HEK293 (cell line): Measurements from ENCODE around the gene ITGB4.

ENCODE experiments used
- ATF2 ChIP-seq: fragments of 450-650 bp; formaldehyde crosslinking; IDR thresholded peaks from 2 replicates; pipeline ENCODE4 v1.5.1; 2016; ENCODE audit warnings: missing biosample characterization, missing genetic modification characterization, low read depth
- GLI2 ChIP-seq: fragments of 450-650 bp; formaldehyde crosslinking; IDR thresholded peaks from 2 replicates; pipeline ENCODE4; 2017; ENCODE audit warnings: missing biosample characterization, missing genetic modification characterization, low read depth, borderline replicate concordance
- HOXA7 ChIP-seq: sonication (generic); formaldehyde crosslinking; IDR thresholded peaks from 2 replicates; pipeline ENCODE4 v1.8.1; 2022; ENCODE audit warnings: missing genetic modification reagents, borderline replicate concordance
- IKZF3 ChIP-seq: fragments of 450-650 bp; IDR thresholded peaks from 2 replicates; pipeline ENCODE4 v1.5.0; 2018; ENCODE audit warnings: missing biosample characterization, mild to moderate bottlenecking, missing genetic modification characterization, moderate library complexity
- KLF1 ChIP-seq: fragments of 450-650 bp; formaldehyde crosslinking; IDR thresholded peaks from 2 replicates; pipeline ENCODE4 v1.5.1; 2016; ENCODE audit warnings: missing biosample characterization, missing genetic modification characterization
- MEIS1 ChIP-seq: sonication (generic); formaldehyde crosslinking; IDR thresholded peaks from 2 replicates; pipeline ENCODE4 v1.8.1; 2022; ENCODE audit warnings: missing genetic modification reagents, mild to moderate bottlenecking, borderline replicate concordance
- SALL2 ChIP-seq: fragments of 450-650 bp; formaldehyde crosslinking; IDR thresholded peaks from 2 replicates; pipeline ENCODE4 v1.5.0; 2017; ENCODE audit warnings: missing biosample characterization, mild to moderate bottlenecking, missing genetic modification characterization, borderline replicate concordance
- SCRT1 ChIP-seq: fragments of 450-650 bp; formaldehyde crosslinking; IDR thresholded peaks from 2 replicates; pipeline ENCODE4 v1.5.1; 2016; ENCODE audit warnings: missing biosample characterization, missing genetic modification characterization, borderline replicate concordance
- YY2 ChIP-seq: fragments of 450-650 bp; formaldehyde crosslinking; IDR thresholded peaks from 2 replicates; pipeline ENCODE4 v1.5.1; 2016; ENCODE audit warnings: missing biosample characterization, missing genetic modification characterization
- ZIC2 ChIP-seq: fragments of 450-650 bp; formaldehyde crosslinking; IDR thresholded peaks from 2 replicates; pipeline ENCODE4 v1.5.1; 2016; ENCODE audit warnings: missing biosample characterization, missing genetic modification characterization
- ZNF133 ChIP-seq: fragments of 450-650 bp; formaldehyde crosslinking; IDR thresholded peaks from 2 replicates; pipeline ENCODE4 v1.5.1; 2016; ENCODE audit warnings: missing biosample characterization, missing genetic modification characterization
- ZNF18 ChIP-seq: fragments of 450-650 bp; formaldehyde crosslinking; IDR thresholded peaks from 2 replicates; pipeline ENCODE4 v1.5.1; 2016; ENCODE audit warnings: missing biosample characterization, missing genetic modification characterization
- ZNF280C ChIP-seq: fragments of 450-650 bp; formaldehyde crosslinking; IDR thresholded peaks from 2 replicates; pipeline ENCODE4 v1.5.1; 2016; ENCODE audit warnings: missing biosample characterization, missing genetic modification characterization
- ZNF292 ChIP-seq: fragments of 450-650 bp; formaldehyde crosslinking; IDR thresholded peaks from 2 replicates; pipeline ENCODE4 v1.5.1; 2016; ENCODE audit warnings: low read depth, missing biosample characterization, missing genetic modification characterization, borderline replicate concordance
- ZNF354C ChIP-seq: fragments of 450-650 bp; formaldehyde crosslinking; IDR thresholded peaks from 2 replicates; pipeline ENCODE4 v1.5.1; 2016; ENCODE audit warnings: missing biosample characterization, missing genetic modification characterization, low read depth, borderline replicate concordance
- ZNF366 ChIP-seq: fragments of 450-650 bp; formaldehyde crosslinking; conservative IDR thresholded peaks from 2 replicates; pipeline ENCODE4 v1.5.1; 2016; ENCODE audit warnings: missing biosample characterization, missing genetic modification characterization
- ZNF426 ChIP-seq: fragments of 450-650 bp; formaldehyde crosslinking; IDR thresholded peaks from 2 replicates; pipeline ENCODE4 v1.5.1; 2017; ENCODE audit warnings: missing biosample characterization, missing genetic modification characterization, mild to moderate bottlenecking, inconsistent platforms, moderate library complexity
- ZNF501 ChIP-seq: fragments of 450-650 bp; formaldehyde crosslinking; IDR thresholded peaks from 2 replicates; pipeline ENCODE4 v1.5.1; 2016; ENCODE audit warnings: missing biosample characterization, missing genetic modification characterization
- ZNF514 ChIP-seq: fragments of 450-650 bp; formaldehyde crosslinking; IDR thresholded peaks from 2 replicates; pipeline ENCODE4 v1.5.1; 2016; ENCODE audit warnings: missing biosample characterization, missing genetic modification characterization
- ZNF530 ChIP-seq: fragments of 450-650 bp; formaldehyde crosslinking; IDR thresholded peaks from 2 replicates; pipeline ENCODE4 v1.5.1; 2016; ENCODE audit warnings: low read depth, missing biosample characterization, missing genetic modification characterization
- ZNF558 ChIP-seq: fragments of 450-650 bp; formaldehyde crosslinking; IDR thresholded peaks from 2 replicates; pipeline ENCODE4 v1.5.1; 2016; ENCODE audit warnings: missing biosample characterization, missing genetic modification characterization
- ZNF621 ChIP-seq: fragments of 450-650 bp; formaldehyde crosslinking; IDR thresholded peaks from 2 replicates; pipeline ENCODE4 v1.5.1; 2017; ENCODE audit warnings: missing biosample characterization, missing genetic modification characterization
- ZNF658 ChIP-seq: fragments of 450-650 bp; formaldehyde crosslinking; IDR thresholded peaks from 2 replicates; pipeline ENCODE4; 2016; ENCODE audit warnings: missing biosample characterization, missing genetic modification characterization
- ZNF707 ChIP-seq: fragments of 450-650 bp; formaldehyde crosslinking; IDR thresholded peaks from 2 replicates; pipeline ENCODE4 v1.5.1; 2016; ENCODE audit warnings: missing biosample characterization, missing genetic modification characterization
- ZSCAN23 ChIP-seq: fragments of 450-650 bp; formaldehyde crosslinking; IDR thresholded peaks from 2 replicates; pipeline ENCODE4 v1.5.1; 2016; ENCODE audit warnings: missing biosample characterization, missing genetic modification characterization
- TF ChIP-seq, protein P1 (sequence below): fragments of 450-650 bp; formaldehyde crosslinking; IDR thresholded peaks from 2 replicates; pipeline ENCODE4 v1.5.1; 2017; ENCODE audit warnings: missing biosample characterization, missing genetic modification characterization
- TF ChIP-seq, protein P2 (sequence below): fragments of 450-650 bp; formaldehyde crosslinking; IDR thresholded peaks from 2 replicates; pipeline ENCODE4 v1.5.1; 2017; ENCODE audit warnings: missing biosample characterization, missing genetic modification characterization
- TF ChIP-seq, protein P3 (sequence below): fragments of 450-650 bp; formaldehyde crosslinking; IDR thresholded peaks from 2 replicates; pipeline ENCODE4 v1.5.0; 2017; ENCODE audit warnings: missing biosample characterization, missing genetic modification characterization, borderline replicate concordance

Gene ITGB4

GRCh38 chr17:75784473-75785015 is 63.3 kb downstream of the ITGB4 start, which contains the start of gene UNK (continued):
- TF ChIP-seq ZNF292 (tag by site-specific recombination) (no peak), ZNF621 (tag by site-specific recombination) (no peak), ZNF707 (tag by site-specific recombination) (no peak), SCRT1 (tag by site-specific recombination) (no peak), GLI2 (no peak), ZNF501 (no peak), ZNF18 (0 out of 2 replicates have a peak, but pooled peaks have one; percentile 42), ZNF558 (tag by site-specific recombination) (no peak), ZNF280C (tag by site-specific recombination) (no peak), IKZF3 (tag by site-specific recombination) (peak; percentile 95), ZNF514 (tag by site-specific recombination) (no peak), ZNF354C (tag by site-specific recombination) (no peak), MEIS1 (CRISPR knock-in tag) (no peak), ZSCAN23 (tag by site-specific recombination) (no peak), ZIC2 (peak; percentile 78), ZNF366 (tag by site-specific recombination) (peak; percentile 64; the same call in 1 of the 2 replicates), YY2 (tag by site-specific recombination) (peak; percentile 63), KLF1 (tag by site-specific recombination) (no peak), ZNF426 (tag by site-specific recombination) (no peak), ZNF658 (tag by site-specific recombination) (no peak), ATF2 (no peak), SALL2 (tag by site-specific recombination) (no peak), ZNF133 (tag by site-specific recombination) (no peak), ZNF530 (no peak), HOXA7 (no peak)
- TF ChIP-seq, protein P1, sequence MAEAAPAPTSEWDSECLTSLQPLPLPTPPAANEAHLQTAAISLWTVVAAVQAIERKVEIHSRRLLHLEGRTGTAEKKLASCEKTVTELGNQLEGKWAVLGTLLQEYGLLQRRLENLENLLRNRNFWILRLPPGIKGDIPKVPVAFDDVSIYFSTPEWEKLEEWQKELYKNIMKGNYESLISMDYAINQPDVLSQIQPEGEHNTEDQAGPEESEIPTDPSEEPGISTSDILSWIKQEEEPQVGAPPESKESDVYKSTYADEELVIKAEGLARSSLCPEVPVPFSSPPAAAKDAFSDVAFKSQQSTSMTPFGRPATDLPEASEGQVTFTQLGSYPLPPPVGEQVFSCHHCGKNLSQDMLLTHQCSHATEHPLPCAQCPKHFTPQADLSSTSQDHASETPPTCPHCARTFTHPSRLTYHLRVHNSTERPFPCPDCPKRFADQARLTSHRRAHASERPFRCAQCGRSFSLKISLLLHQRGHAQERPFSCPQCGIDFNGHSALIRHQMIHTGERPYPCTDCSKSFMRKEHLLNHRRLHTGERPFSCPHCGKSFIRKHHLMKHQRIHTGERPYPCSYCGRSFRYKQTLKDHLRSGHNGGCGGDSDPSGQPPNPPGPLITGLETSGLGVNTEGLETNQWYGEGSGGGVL (tag by site-specific recombination), result no peak
- TF ChIP-seq, protein P2, sequence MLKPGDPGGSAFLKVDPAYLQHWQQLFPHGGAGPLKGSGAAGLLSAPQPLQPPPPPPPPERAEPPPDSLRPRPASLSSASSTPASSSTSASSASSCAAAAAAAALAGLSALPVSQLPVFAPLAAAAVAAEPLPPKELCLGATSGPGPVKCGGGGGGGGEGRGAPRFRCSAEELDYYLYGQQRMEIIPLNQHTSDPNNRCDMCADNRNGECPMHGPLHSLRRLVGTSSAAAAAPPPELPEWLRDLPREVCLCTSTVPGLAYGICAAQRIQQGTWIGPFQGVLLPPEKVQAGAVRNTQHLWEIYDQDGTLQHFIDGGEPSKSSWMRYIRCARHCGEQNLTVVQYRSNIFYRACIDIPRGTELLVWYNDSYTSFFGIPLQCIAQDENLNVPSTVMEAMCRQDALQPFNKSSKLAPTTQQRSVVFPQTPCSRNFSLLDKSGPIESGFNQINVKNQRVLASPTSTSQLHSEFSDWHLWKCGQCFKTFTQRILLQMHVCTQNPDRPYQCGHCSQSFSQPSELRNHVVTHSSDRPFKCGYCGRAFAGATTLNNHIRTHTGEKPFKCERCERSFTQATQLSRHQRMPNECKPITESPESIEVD, result no peak
- TF ChIP-seq, protein P3, sequence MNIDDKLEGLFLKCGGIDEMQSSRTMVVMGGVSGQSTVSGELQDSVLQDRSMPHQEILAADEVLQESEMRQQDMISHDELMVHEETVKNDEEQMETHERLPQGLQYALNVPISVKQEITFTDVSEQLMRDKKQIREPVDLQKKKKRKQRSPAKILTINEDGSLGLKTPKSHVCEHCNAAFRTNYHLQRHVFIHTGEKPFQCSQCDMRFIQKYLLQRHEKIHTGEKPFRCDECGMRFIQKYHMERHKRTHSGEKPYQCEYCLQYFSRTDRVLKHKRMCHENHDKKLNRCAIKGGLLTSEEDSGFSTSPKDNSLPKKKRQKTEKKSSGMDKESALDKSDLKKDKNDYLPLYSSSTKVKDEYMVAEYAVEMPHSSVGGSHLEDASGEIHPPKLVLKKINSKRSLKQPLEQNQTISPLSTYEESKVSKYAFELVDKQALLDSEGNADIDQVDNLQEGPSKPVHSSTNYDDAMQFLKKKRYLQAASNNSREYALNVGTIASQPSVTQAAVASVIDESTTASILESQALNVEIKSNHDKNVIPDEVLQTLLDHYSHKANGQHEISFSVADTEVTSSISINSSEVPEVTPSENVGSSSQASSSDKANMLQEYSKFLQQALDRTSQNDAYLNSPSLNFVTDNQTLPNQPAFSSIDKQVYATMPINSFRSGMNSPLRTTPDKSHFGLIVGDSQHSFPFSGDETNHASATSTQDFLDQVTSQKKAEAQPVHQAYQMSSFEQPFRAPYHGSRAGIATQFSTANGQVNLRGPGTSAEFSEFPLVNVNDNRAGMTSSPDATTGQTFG (tag by site-specific recombination), result no peak
